NCI-H1694 (cell line): Measurements from ENCODE around the gene NDUFB6.
"Not testable (repeated sequence)": the region's sequence is repeated elsewhere in the genome, so short reads cannot be mapped to it uniquely, and the experiment has no call there.

ENCODE experiments used
- DNase-seq: peaks from one replicate; lab custom pipeline; 2025; lab: John Stamatoyannopoulos, UW

NDUFB6 gene

DNA sequence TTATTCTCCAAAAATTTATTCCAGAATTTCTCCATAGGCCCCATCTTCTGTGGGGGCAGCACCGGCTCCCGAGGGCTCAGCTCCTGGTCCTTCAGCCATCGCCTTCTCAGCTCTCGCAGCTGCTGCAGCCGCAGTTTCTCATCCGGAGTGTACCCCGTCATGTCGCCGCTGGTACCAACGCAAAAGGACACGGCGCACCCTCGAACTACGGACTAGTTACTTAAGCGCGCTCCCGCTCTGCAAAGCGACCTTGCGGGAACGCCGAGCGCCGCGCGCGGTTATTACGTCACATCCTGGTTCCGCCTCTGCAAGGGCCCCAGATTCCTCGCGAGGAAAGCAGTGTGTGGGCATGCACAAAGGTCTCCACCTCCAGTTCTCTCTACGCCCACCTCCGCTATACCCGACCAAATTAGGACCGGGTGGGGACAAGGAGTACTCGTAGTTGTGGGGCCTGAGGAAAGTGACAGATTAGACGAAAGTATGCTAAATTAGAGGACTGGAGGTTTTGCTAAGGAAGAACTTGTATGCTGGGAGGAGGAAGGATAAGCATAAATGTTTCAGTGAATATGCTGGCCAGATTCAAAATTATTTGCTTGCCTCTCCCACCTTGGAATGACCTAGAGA lies at the start of gene NDUFB6:
Gene NDUFB6, minus strand, starts transcription at position 260 of the 624 bp plus-strand sequence. Its CDS starts 99 bp downstream, at position 161.
- peak; percentile 91 for DNase-seq

DNA sequence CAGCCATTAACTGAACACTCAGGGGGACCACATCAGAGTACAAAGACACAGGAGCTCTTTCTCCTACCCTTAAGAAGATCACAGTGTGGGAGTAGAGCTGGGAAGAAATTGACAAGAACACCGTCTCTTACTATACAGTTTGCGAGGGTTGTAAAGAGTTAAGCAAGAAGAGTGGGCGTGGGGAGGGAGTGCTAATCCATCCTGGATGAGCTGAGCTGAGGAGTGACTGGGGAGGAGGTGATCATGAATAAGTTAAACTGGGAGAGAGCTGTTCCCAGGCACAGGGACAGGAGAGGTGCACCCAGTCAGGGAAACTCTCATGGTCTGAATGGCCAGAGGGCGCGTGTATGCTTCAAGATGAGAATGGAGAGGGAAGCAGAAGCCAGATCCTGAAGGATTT lies 45.3 kb upstream of the NDUFB6 start:
- no peak for DNase-seq

DNA sequence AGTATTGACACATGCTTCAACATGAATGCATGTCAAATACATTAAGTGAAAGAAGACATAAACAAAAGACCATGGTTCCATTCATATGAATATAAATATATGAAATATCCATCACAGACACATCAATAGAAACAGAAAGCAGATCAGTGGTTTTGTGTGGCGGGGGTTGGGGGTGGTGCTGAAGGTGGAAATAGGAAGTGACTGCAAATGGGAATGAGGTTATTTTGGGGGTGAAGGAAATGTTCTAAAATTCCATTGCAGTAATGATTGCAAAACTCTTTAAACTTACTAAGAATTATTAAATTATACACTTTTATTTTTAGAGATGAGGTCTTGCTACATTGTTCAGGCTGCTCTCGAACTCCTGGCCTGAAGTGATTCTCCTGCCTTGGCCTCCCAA lies 33.9 kb upstream of the NDUFB6 start:
- DNase-seq: no peak

DNA sequence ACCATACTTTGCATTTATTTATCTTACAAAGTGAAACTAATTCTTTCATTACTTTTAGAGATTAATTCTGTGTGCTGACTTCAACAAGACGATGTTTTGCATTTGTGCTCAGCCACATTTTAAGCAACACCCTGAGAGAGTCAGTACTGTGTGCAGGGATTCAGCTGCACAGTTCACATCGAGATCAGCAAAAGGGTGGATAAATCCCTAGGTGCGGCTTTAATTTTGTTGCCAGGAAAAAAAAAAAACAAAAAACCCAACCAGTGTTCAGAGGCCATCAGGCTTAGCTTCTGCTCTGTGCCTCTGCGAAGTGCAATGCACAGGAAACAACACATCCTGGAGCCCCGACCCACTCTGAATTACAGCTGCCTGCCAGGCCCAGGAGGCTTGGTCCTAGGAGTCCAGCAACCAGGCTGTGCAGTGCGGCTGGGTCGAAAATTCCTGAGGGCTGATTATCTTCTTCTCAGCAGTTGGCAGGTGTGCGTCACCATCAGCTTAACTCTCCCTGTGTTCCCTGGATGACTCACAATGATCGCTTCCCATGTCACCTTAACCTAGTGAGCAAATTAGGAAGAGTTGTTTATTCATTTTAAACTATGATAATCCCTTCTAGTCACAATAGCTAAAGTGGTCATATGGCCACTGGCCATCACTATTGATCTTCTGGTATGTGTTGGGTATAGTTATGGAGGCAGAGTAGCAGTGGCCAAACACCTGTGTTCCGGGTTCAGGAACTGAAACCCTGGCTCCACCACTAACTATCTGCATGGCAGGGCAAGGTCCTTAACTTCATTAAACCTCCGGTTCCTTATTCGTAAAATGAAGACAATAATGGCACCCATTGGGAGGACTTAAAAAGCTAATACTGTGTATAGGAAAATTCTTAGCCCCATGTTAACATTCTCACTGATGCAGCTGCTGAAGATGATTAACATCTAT lies 31.2 kb upstream of the NDUFB6 start:
- DNase-seq: no peak

DNA sequence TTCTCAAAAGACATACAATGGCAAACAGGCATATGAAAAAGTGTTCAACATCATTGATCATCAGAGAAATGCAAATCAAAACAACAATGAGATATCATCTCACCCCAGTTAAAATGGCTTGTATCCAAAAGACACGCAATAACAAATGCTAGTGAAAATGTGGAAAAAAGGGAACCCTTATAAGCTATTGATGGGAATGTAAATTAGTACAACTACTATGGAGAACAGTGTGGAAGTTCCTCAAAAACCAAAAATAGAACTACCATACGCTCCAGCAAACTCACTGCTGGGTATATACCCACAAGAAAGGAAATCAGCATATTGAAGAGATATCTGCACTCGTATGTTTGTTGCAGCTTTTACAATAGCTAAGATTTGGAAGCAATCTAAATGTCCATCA lies 26.1 kb upstream of the NDUFB6 start:
- DNase-seq: not testable (repeated sequence)

DNA sequence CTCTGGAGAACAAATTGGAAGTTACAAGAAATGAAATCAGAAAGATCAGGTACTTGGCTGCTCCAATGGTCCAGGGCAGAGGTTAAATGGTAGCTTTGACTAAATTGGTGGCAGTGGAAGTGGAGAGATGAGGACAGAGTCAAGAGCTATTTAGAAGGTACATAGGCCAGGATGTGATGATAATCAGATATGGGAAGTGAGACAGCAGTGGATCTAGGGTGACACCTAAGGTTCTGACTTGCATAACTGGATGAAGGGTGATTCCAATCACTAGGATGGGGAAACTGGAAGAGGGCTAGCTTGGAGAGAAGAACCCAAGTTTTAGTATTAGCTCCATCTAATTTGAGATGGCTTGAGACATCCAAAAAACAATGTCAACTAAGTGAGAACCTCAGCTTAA lies 24.0 kb upstream of the NDUFB6 start:
- no peak for DNase-seq

DNA sequence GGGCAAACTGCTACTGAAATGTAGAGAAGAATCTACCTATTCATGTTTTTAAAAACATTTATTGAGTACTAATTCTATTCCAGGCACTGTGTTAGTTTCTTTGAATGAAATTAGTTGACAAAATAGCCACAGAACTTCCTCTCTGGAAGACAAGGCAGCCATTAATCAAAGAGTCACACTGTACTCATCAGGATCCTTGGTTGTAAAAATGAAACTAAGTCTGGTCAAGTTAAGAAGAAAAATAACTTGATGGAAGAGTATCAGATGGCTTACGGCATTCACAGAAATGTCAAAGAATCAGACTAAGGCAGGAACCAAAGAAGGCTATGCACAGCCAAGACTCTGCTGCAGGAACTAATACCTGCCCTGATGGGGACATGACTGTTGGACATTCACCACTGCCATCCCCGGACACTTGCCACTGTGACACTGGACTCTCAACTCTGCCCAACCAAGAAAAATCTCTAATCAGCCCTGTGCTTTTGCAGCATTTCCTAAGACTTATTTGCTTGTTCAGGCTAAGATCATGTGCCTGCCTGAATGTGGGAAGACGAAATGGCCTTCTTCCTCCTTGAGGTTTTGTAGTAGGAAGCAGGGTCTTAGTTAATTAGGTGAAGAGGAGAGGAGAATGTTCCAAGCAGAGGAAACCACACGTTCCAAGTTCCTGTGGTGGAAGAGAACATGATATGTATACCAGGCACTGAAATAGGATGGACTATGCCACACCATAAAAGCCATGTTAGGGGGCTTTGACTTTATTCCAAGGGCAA lies 23.3 kb upstream of the NDUFB6 start:
- no peak for DNase-seq

DNA sequence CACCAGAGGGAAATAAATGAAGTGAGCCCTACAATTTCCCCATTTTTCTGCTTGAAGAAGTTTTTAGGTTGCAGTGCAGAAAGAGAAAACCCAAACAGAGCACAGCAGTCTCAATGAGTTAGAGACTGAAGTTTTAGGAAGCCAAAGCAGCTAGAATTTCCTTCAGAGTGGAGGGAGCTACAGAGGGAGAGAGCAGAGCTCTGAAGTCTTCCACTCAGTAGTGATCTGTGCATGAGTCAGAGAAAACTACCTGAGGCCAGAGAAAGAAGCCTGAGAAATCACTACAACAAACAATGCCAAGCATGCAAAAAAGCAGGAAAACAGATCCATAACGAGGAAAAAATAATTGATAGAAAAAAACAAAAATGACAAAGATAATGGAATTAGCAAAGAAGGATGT lies 17.9 kb upstream of the NDUFB6 start:
- no peak for DNase-seq

DNA sequence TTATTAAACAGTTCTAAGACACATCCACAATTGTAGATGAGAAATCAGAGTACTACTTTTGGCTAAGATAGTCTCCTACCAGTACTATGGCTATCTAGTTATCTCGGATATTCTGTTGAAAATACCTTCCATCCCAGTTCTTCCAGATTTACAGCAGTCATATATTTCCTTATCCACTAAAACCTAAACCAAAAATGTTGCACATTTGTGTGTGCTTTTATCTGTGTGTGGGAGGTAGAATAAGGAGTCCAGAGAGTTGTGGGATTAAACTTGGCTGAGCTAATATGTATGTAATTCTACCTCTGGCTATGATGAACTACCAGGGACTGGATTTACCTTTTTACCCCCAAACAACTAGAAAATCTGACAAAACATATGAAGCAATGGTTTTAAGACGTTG lies 17.5 kb upstream of the NDUFB6 start:
- no peak for DNase-seq

DNA sequence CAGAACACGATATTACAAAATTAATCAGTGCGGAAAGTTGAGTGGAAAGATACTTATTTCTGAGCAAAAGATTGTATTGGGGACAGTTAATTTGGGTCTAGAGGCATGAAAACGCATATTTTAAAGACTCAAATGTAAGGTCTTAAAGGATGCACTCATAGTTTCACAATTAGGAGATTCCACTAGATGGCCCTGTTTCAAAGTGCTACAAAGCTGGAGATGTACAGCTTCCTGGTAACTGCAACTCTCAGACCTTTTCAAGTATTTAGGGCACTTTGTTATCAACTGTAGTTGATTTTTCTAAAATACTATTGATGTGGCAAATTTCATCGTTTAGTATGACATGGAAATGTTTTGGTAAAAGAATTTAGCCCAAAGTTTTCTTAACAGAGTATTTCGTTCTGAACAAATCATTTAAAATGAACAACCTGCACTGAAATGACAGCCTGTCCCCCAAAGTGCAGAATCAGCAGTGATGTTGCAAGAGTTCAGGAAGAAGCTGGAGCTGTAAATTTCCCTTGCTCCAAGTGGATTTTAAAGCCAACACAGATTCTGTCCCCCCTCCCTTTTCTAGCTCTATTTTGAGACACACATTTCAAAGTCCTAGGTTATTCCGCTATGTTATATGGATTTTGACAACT lies 16.2 kb upstream of the NDUFB6 start:
- peak; percentile 12 for DNase-seq

DNA sequence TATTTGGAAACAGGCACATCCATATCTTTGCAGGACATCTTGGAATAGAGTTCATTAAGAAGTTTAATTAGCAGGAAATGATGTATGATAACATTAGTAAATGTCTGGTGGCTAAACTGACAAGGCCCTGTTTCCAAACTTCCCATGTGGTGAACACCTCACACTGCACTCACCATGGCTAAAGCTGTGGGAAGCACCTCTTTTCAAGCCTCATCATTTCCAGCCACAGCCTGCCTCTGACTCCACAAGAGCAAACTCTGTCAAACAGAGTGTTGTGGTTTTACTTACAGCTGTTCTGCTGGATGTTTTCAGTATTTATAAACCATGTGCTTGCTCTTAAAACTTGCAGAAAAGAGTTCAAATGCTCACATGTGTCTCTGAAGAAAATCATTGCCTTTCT lies 14.9 kb upstream of the NDUFB6 start:
- no peak for DNase-seq

DNA sequence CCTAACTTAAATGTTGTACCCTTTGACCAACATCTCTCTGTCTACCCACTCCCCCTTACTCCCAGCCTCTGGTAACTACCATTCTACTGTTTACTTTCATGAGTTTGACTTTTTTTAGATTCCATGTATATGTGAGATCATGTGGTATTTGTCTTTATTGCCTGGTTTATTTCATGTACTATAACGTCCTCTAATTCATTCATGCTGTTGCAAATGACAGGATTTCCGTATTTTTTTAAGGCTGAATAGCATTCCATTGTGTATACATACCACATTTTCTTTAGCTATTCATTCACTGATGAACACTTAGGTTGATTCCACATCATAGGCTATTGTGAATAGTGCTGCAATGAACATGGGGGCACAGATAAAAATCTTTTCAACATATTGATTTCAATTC lies 11.8 kb upstream of the NDUFB6 start:
- no peak for DNase-seq

DNA sequence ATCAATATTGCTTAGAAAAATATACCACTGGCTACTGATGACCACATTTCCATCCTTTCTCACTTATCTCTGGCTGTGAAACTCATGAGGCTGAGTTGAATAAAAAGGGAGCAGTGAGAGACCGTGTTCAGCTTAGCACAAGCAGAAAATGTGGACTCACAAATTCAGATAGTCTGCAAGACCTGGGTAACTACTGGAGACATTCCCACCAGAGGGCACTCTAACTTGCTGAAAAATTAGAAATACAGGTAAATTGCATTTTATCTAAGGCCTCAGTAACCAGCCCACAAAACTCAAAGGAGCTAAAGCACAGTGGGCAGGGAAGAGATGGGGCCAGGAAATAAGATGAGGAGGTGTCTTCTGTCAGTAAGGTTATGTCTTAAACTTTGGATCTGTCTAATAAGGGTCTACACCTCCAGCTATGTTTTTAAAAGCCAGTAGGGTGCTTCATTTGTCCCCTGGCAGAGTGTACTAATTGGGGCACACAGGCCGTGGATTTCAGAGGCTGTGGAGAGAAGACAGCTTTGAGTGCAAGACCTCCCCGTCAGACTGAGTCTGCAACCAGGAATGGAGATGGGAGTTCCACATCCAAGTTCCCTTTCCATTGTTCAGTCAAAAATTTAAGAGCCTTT lies 8.7 kb upstream of the NDUFB6 start:
- peak; percentile 77 for DNase-seq

DNA sequence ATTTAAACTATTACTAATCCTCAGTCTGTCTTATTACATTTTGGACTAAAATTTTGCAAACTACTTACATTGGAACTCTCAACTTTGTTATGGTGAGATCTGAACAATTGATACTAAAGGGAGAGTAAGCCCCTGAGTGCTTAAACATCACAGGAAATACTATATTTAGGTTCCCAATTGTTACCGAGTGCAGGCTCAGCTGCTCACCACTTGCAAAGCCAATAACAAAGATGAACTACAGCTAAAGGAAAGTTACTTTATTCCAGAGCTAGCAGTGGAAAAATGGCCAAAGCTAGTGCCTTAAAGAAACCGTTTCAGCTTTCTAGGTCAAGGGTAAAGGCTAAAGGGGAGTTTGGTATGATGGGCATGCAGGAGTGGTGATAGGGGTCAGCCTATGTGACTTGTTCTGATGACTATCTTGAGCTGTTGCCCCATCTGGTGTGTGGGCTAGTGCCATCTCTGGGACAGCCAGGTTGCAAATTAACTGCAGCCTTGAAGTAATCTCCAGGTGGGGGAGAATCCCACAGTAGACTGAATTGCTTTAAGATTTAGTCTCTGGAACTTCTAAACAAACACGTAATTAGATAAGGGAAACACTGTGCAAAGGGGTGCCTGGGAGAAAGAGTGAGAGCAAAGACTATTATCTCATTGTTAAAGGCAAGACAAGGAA lies 7.8 kb upstream of the NDUFB6 start:
- DNase-seq: no peak

DNA sequence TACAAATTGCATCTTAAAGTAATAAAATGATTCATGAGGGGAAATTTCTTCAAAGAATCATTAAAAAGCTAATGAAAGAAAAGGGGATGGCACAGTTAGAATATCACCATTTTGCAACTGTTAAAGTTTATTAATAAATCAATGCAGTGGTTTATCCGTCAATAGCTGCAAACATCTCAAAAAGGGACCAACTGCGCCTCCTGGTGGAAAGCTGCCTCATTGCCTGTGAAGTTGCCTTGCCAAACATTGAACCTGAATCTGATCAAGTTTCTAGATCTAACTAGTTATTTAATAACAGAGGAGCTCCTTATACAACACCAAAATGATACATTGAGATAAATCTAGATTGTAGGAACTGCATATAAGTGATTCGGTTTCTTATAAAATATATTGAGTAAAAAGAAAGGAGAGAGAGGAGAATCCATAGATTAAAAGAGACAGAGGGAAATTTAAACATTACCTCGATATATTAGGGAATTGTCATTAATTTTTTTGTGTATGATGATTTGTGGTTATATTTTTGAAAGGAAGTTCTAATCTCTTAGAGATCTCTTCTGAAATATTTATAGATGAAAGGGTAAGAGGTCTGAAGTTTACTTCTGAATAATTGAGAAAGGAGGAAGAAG lies 6.9 kb upstream of the NDUFB6 start:
- peak; percentile 65 for DNase-seq

DNA sequence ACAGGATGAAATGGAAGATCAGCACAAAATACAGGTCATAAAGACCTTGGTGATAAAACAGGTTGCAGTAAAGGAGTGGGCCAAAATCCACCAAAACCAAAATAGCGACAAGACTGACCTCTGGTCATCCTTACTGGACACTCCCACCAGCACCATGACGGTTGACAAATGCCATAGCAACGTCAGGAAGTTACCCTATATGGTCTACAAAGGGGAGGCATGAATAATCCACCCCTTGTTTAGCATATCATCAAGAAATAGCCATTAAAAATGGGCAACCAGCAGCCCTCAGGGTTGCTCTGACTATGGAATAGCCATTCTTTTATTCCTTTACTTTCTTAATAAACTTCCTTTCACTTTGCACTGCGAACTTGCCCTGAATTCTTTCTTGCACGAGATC lies 6.0 kb upstream of the NDUFB6 start:
- no peak for DNase-seq

DNA sequence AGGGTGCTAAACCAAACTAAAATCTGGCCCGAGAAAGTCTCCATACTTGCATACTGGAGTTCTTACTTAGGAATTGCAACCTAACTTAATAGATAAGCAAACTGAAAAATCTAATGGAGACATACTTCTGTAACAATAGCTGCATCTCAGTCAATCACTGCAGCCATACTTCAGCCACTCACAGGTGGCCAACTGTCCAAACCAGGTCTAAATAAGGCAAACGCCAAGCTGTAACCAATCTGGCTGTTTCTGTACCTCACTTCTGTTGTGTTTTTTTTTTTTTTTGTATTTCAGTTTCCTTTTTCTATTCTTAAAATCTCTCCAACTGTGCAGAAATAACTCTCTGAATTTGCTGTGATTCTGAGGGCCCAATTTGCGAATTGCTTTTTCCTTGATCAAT lies 4.4 kb upstream of the NDUFB6 start:
- no peak for DNase-seq

DNA sequence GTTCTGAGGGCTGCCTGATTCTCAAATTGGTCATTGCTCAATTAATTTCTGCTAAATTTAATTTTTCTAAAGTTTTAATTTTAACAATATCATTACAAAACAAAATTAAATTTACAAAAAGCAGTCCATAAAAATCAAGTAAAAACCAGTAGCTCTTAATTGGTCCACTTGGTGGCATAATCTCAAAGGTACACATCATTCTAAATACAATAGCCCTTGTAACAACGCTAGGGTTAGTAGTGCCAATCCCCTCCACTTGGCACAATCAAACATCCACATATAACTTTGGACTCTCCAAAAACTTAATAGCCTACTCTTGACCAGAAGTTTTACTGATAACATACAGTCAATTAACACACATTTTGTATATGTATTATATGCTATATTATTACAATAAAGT lies 1.9 kb upstream of the NDUFB6 start:
- DNase-seq: no peak

DNA sequence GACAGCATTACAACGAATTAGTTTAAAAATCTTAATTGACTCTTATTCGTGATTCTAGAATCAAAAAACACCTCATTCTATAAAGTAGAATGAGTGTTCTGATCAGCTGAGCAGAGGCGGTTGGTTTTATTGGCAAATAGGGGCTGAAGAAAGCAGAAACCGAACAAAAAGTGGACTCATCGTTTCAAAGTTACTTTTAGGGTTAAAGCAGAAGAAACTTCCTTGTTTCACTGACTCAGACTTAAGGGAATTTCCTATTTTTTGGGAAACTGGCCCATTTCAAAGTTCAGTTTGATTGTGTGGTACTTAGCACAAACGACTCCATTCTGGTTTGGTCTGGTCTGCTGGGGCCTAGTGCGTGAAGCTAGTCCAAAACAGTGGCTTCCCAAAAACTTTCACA lies 862 bp upstream of the NDUFB6 start:
- no peak for DNase-seq

DNA sequence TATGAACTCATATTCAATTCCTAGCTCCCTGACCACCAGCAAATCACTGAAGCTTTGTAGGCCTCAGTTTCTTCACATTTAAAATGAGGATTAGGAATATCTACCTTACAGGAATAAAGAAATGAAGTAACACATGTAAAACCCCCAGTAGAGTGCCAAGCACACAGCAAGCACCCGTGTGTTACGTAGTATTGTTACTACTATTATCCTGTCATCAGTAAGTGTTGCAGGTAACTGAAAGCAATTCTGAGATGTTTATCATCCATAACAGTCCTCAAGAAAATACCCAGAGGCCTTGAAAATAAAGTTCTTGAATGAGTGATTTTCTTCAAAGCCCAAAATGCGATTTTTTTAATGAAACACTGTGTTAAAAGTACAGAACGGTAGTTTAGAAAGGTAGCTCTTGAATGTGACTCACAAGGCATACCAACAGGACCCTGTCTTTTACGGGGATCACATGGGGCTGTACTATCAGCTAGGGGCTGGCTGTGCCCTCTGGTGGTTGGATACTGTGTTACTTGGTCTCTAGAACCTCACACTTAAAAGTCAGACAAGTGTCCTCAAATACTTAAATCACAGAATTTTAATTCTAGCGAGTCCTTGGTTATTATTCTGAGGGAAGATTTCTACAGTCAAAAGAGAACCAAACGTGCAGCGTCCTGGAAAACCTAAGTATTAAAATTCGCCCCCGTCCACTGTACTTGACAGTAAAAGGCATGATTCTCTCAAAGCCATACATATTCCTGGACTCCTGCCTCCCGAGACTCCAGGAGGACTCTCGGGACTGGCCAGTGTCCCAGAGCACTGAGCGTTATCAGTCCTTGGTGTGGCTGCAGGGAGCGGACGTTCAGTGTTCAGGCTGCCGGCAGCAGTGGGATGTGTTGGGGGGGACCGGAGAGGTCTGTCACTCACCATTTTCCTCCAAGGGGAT lies 725 bp downstream of the NDUFB6 start:
- DNase-seq: peak; percentile 69
